Putamen (tissue), 1 donor: Measurements from ENCODE around the gene PIGW.
A peak's percentile ranks its signal among the peaks of the same experiment; 100 is the strongest.

Experiments
- DNase-seq: peaks from one replicate; pipeline ENCODE4 v3.0.0-alpha.2; 2016; ENCODE audit warnings: low spot score

The PIGW gene, protein sequence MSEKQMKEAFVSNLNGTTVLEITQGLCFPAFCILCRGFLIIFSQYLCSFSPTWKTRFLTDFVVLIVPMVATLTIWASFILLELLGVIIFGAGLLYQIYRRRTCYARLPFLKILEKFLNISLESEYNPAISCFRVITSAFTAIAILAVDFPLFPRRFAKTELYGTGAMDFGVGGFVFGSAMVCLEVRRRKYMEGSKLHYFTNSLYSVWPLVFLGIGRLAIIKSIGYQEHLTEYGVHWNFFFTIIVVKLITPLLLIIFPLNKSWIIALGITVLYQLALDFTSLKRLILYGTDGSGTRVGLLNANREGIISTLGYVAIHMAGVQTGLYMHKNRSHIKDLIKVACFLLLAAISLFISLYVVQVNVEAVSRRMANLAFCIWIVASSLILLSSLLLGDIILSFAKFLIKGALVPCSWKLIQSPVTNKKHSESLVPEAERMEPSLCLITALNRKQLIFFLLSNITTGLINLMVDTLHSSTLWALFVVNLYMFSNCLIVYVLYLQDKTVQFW

DNA sequence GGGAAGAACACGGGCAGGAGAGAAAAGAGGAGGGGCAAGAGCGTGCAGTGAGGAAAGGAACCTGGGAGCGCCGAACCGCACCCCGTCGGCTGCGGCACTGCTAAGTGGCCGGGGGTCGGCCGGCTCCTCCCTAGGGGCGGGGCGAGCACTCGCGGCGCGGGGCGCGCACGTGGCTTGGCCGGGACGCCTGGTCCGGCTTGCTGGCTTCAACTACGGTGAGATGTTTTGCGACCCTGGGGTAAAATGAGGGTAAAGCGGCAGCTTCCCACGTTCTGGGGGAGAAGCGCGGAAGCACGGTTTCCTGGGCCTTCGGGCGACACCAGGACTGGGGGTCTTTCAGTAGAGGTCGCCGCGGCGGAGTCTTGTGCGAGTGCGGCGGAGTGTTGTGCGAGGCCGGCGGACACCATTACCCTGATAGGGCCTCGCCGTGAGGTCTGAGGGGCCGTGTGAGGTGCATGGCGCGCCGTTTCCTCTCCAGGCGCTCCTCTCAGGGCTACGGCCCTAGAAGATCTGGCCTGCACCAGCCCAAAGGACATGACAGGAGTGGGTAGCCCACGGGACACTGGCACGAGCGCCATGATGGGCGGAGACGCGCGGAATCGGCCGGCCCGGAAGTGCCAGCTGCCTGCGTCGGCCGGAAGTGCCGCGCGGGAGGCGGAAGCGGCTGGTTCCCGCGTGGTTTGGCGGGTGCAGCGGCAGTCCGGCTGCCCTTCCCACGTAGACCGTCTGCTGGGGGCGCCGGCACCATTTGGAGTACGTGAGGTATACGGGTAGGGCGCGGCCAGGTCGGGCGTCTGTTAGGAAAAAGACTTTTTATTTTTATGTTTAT, at the start of gene PIGW, which contains the start of gene MYO19:
Gene PIGW (plus strand): TSS at position 148 of the 829 bp plus-strand sequence. CDS start 2,115 bp downstream, outside the sequence.
Gene MYO19 (minus strand): TSS at position 29 of the 829 bp plus-strand sequence. CDS start 2,330 bp downstream, outside the sequence.
- peak; percentile 86 for DNase-seq

GRCh38 chr17:36485027-36485426, 49.8 kb upstream of the PIGW start:
- no peak for DNase-seq

GRCh38 chr17:36485805-36486203, 49.0 kb upstream of the PIGW start:
- DNase-seq = no peak

DNA sequence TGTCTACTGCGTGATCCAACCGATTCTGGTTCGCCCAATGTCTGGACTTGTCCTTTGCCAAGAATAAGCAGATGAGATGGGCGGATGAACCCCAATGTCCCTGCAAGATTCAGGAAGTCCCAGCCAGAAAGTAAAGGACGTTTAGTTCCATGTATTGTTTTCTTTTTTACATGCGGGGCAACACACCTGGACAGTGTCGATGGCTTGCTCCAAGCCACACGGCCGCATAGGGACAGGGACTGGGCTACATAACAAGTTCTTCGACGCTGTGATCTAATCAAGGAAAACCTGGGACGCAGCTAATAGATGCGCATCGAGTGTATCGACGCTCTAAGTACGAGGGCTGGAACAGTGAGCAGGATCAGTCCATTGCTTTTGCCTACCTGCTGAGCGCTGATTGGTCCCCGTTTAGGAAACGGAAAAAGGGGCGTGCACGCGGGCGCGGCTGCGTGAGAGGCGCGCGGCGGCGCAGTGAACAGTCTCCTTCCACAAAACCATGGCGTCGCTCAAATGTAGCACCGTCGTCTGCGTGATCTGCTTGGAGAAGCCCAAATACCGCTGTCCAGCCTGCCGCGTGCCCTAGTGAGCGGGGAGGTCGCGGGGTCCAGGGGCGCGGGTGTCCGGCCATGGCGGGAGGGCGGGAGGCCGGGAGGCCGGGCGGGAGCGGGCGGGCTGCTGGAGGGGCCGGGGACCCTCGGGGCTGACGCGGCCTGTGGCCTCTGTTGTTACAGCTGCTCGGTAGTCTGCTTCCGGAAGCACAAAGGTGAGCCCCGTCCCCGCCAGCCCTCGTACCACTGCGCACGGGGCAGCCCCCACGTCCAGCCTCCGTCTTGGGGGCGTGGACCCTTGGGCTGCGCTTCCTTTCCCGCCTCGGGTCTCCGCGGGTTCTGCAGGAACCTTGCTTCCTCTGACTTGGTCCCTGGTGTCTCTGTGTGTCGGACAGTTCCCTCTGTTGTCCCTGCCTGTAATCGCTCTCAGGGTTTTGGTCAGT, 48.3 kb upstream of the PIGW start, which contains the start of gene ZNHIT3:
Gene ZNHIT3 (plus strand): TSS at position 478 of the 991 bp plus-strand sequence. CDS start 19 bp downstream, at position 497.
- peak; percentile 93 for DNase-seq

DNA sequence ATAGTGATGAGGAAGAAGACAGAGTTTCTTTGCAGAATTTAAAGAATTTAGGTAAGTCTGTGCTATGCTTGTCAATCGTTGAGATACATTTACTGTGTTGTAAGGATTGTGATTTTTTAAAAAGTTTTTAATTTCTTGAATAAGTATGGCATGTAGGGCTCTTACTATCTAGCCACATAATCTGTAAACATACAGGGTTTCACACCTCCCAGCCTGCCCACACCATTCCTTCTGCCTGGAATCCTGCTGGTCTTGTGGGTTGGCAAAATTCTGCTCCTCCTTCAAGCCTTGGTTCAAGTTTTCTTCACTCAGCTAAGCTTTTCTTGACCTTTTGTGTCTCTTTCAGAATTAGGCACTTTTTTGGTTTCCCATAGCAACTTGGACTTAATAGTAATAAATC, 40.8 kb upstream of the PIGW start:
- DNase-seq = no peak

DNA sequence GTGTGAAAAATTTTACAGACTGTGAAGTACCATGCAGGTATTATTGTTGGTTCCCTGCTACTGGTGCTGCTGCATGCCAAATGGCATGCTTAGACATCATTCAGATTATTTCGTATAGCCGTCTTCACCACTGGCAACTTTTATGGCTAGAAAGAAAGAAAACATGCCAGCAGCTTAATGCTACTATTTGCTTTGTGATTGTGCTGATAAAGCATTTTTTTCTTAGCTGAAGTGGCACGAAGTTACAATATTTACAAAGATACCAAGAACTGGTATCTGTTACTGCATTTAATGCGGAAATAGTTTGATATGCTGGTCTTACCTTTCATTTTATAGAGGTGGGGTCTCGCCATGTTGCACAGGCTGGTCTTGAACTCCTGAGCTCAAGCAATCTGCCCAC, 40.1 kb upstream of the PIGW start:
- no peak for DNase-seq

DNA sequence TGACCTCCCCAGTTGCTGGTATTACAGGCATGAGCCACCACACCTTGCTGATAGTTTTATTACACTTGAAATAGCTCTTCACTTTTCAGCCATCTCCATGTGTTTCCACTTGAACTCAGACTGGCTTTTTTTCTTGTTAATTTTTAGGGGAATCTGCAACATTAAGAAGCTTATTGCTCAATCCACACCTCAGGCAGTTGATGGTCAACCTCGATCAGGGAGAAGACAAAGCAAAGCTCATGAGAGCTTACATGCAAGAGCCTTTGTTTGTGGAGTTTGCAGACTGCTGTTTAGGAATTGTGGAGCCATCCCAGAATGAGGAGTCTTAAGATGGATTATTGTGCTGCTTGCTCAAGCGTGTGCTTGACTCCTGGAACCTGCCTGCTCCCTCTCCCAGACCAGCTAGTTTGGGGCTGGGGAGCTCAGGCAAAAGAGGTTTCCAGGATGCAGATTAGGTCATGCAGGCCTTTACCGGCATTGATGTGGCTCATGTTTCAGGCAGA, 39.7 kb upstream of the PIGW start:
- DNase-seq = no peak

DNA sequence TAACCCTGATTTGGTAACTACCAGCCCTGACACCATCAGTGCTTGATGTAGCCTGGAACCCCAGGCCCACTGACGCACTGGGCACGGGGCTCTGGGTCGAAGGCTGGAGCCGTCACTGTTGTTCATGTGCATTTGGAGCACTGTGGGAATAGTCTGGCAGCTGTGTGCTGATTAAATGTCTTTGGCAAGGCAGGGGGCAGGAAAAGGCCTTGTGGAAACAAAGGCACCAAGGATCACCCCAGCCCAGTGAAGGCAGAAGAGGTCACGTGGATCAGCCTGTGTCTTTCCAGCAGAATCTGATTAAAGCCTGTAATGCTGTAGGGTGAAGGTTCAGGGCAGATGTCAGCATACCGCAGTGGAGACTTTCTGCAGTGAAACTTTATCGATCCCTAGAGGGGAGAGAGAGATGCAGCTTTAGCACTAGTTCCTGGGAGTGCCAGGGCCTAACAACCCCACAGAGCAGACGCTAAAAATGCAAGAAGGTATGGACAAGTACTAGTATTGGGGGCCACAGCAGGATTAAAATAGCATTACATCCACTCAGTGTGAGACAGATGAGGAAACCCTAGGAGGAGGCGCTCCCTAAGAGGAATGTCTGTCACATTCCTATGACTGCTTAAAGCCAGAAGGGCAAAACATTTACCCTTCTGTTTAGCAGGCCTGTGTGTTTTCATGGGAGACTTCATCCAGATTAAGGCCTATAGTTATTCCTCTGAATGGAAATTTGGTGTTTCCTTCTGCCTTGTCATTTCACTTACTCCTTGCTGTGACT, 38.6 kb upstream of the PIGW start:
- peak; percentile 59 for DNase-seq

DNA sequence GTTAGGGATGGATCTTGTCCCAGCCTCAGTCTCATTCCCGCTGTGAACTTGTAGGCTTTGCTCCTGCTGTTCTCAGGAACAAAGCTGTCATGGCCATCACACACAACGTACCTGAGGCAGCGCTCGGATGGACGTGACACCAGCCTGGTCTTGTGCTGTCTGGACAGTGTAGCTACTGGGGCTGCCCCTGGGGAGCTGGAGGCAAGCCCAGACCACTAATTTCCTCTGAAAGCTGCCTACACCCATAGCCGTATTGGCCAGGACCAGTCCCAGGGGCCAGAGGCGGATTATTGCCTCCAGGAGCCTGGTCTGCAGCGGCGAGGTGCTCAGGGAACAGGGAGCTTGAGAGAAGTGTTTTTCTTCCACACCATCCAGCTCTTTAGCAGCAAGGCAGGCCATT, 36.6 kb upstream of the PIGW start:
- no peak for DNase-seq

- DNase-seq = no peak
Measured at GRCh38 chr17:36498560-36499300, 36.1 kb upstream of the PIGW start.

DNA sequence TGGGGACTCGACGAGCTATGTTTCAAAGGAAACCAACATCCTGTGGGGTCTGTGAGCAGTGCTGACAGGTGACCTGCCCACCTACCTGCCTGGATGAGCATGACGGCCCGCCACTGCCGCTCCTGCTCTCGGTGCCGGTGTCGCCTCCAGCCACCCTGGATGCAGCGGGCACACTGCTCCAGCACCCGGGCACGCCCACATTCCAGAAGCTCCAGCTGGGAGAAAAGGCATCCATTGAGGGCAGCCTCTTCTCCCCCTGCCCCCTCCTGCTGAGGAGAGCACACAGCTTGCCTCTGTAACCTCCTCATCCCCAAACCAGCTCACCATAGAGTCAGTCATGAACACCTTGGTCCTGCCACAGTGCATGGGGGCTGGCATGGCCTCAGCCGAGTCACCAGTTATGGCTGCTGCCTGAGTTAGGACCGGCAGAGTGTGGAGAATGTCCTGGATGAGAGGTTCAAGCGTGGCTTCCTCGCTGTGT, 34.0 kb upstream of the PIGW start:
- DNase-seq = no peak

GRCh38 chr17:36501351-36501750, 33.4 kb upstream of the PIGW start:
- DNase-seq = no peak

DNA sequence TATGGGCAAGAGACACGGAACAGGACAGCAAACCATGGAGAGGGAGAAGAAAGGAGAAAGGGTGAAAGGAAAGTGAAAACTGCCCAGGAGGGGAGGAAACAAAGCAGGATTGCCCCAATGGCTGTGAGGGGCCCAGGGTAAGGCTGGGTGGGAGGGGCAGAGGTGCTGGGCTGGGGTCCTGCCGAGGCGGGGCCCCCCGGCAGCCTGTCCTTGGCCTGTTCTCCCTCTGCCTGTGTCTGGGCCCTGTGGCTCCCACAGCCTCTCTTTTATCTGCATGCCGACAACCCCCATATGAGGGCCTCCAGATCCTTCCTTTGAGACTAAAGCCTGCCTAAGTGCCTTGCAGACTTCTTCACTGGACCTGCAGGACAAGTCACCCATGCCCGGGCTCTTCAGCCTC, 32.8 kb upstream of the PIGW start:
- no peak for DNase-seq

- no peak for DNase-seq
Measured at GRCh38 chr17:36503456-36504155, 31.2 kb upstream of the PIGW start.

- DNase-seq = no peak
Measured at GRCh38 chr17:36504156-36504545, 30.6 kb upstream of the PIGW start.

GRCh38 chr17:36505171-36505570, 29.6 kb upstream of the PIGW start:
- no peak for DNase-seq

GRCh38 chr17:36506249-36506826, 28.4 kb upstream of the PIGW start:
- no peak for DNase-seq

GRCh38 chr17:36506831-36507230, 28.0 kb upstream of the PIGW start:
- no peak for DNase-seq

DNA sequence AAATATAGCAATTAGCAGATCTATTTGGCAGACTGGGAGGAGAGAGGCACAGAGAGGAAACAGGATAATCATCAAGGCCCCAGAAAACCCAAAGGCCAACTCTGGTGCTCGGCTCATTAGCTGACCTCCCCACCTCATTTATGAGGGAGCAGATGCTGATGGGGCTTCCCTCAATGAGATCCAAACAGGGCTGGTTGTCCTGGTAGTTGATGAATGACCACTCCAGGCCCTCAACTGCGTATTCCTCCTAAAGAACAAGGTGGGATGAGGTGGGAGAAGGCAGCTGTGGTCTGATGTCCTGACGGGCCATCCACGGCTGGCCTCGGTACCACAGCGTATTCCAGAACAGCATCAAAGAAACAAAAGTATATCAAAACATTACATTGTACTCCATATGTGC, 27.5 kb upstream of the PIGW start:
- DNase-seq = no peak
